SU-DHL-6 (cell line): Measurements from ENCODE around the gene PLCB1.

Experiments
- EZH2phosphoT487 ChIP-seq: fragments of 200-600 bp; sonication (generic), shearing (Covaris generic); conservative IDR thresholded peaks from 2 replicates; pipeline ENCODE4 v1.6.1; 2018; ENCODE audit warnings: mild to moderate bottlenecking, antibody characterized with exemption, low read length, moderate library complexity, mixed read lengths
- TF ChIP-seq, protein P1 (sequence below): fragments of 200-600 bp; sonication (generic); IDR thresholded peaks from one replicate; pipeline ENCODE4 v1.5.1; 2017; ENCODE audit warnings: antibody characterized with exemption, mild to moderate bottlenecking, low read length, moderate library complexity; ENCODE audit not compliant: insufficient read depth, poor library complexity, severe bottlenecking

DNA sequence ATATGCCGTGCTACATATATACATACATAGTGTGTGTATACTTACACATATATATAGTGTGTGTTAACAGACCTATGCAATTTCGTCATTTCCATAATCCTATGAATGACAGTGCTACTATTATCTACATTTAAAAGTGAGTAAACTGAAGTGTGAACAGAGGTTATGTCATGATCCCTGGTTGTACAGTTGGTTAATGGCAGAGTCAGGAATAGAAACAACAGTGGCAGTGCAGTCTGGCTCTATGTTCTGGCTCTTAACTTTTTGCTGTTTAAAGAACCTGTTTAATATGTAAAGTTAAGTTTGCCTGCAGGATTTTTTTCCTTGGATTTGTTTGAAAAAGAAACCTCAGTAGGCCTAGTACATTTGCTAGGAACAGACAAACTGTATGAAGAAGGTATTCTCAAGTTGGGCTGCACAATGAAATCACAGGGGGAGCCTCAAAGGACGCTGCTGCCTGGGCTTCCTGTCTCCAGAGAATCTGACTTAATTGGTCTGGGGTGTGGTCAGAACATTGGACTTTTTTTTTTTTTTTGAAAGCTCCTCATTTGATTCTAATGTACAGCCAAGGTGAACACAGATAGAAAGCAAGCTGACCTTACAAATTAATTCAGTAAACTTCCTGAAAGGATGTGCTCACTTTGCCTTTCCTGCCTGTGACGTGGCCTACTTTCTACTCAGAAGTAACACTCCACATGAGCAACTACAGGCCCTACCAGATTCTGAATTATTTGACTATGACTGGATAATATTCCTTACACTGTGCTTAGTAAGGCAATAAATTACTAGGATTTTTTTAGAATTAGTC is 29.4 kb downstream of the PLCB1 start:
- TF ChIP-seq, protein P1, sequence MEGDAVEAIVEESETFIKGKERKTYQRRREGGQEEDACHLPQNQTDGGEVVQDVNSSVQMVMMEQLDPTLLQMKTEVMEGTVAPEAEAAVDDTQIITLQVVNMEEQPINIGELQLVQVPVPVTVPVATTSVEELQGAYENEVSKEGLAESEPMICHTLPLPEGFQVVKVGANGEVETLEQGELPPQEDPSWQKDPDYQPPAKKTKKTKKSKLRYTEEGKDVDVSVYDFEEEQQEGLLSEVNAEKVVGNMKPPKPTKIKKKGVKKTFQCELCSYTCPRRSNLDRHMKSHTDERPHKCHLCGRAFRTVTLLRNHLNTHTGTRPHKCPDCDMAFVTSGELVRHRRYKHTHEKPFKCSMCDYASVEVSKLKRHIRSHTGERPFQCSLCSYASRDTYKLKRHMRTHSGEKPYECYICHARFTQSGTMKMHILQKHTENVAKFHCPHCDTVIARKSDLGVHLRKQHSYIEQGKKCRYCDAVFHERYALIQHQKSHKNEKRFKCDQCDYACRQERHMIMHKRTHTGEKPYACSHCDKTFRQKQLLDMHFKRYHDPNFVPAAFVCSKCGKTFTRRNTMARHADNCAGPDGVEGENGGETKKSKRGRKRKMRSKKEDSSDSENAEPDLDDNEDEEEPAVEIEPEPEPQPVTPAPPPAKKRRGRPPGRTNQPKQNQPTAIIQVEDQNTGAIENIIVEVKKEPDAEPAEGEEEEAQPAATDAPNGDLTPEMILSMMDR = no peak
- no peak for TF ChIP-seq EZH2phosphoT487
